RWPE2 (cell line): Measurements from ENCODE around the gene SAC3D1.

Experiments used
- ATAC-seq: fragments of 200-7000 bp; cut with Tn5 transposase; 3 replicates; pipeline ENCODE4 v1.9.1; 2021; ENCODE audit warnings: low read depth
- DNase-seq: peaks from one replicate; pipeline ENCODE4 v3.0.0-alpha.2; 2020; ENCODE audit warnings: low spot score
- H3K27ac ChIP-seq: fragments of 450-650 bp; 2 replicates; pipeline ENCODE4 v1.5.1; 2017; ENCODE audit warnings: mild to moderate bottlenecking; ENCODE audit not compliant: poor library complexity, severe bottlenecking
- H3K27me3 ChIP-seq: fragments of 250-450 bp; sonication (Bioruptor Pico); 2 replicates; pipeline ENCODE4 v1.5.1; 2021; ENCODE audit warnings: mild to moderate bottlenecking, moderate library complexity; ENCODE audit not compliant: insufficient read depth, poor library complexity, severe bottlenecking
- H3K36me3 ChIP-seq: fragments of 250-450 bp; sonication (Bioruptor Pico); 2 replicates; pipeline ENCODE4 v1.5.1; 2020; ENCODE audit warnings: low read depth, mild to moderate bottlenecking, moderate library complexity
- H3K4me1 ChIP-seq: fragments of 250-450 bp; sonication (Bioruptor Pico); 2 replicates; pipeline ENCODE4 v1.5.1; 2021; ENCODE audit warnings: mild to moderate bottlenecking, moderate library complexity; ENCODE audit not compliant: insufficient read depth, poor library complexity, severe bottlenecking
- H3K4me3 ChIP-seq: fragments of 250-450 bp; sonication (Bioruptor Pico); 2 replicates; pipeline ENCODE4 v1.5.1; 2021; ENCODE audit warnings: mild to moderate bottlenecking, moderate library complexity; ENCODE audit not compliant: severe bottlenecking
- H3K9me3 ChIP-seq: fragments of 250-450 bp; sonication (Bioruptor Pico); 2 replicates; pipeline ENCODE4 v1.5.1; 2021; ENCODE audit warnings: mild to moderate bottlenecking, moderate library complexity; ENCODE audit not compliant: severe bottlenecking
- CTCF ChIP-seq: fragments of 450-650 bp; IDR thresholded peaks from one replicate; pipeline ENCODE4 v1.5.1; 2017; ENCODE audit warnings: mild to moderate bottlenecking, moderate library complexity; ENCODE audit not compliant: poor library complexity, severe bottlenecking

Gene SAC3D1

GRCh38 chr11:65043881-65044501 lies 3.0 kb downstream of the SAC3D1 start:
- Histone ChIP-seq H3K27me3 (no peaks in the 10 kb centered on the region), H3K9me3 (no peaks in the 10 kb centered on the region), H3K27ac (peak overlapping the region; percentile 20), H3K4me1 (peaks cover 17% of the 10 kb centered on the region), H3K36me3 (peaks cover 22% of the 10 kb centered on the region; the same call in 1 of the 2 replicates), H3K4me3 (no peak overlapping the region)
- ATAC-seq (no peak), DNase-seq (no peak)
- TF ChIP-seq CTCF = no peak

- ATAC-seq (no peak), DNase-seq (no peak)
- H3K4me1 ChIP-seq = peaks cover 17% of the 10 kb centered on the region
Measured at GRCh38 chr11:65045061-65045460, 4.1 kb downstream of the SAC3D1 start.

GRCh38 chr11:65045728-65046127 lies 4.7 kb downstream of the SAC3D1 start:
- Histone ChIP-seq H3K27me3 (no peaks in the 10 kb centered on the region), H3K27ac (no peak overlapping the region), H3K4me1 (peaks cover 12% of the 10 kb centered on the region), H3K4me3 (no peak overlapping the region), H3K9me3 (no peaks in the 10 kb centered on the region), H3K36me3 (peaks cover 22% of the 10 kb centered on the region; the same call in 1 of the 2 replicates)
- DNase-seq (no peak), ATAC-seq (no peak)
- TF ChIP-seq CTCF = no peak

More at GRCh38 chr11:65045061-65045460, 4.1 kb downstream of the SAC3D1 start:
- H3K4me3 ChIP-seq = no peak overlapping the region
- TF ChIP-seq CTCF = no peak
- no peaks in the 10 kb centered on the region for H3K27me3 ChIP-seq
- peaks cover 22% of the 10 kb centered on the region; the same call in 1 of the 2 replicates for H3K36me3 ChIP-seq
- H3K9me3 ChIP-seq = no peaks in the 10 kb centered on the region
- H3K27ac ChIP-seq = no peak overlapping the region

GRCh38 chr11:65047581-65048422 lies 6.8 kb downstream of the SAC3D1 start:
- no peak for DNase-seq
- H3K27me3 ChIP-seq = no peaks in the 10 kb centered on the region

More at GRCh38 chr11:65047581-65048422, 6.8 kb downstream of the SAC3D1 start:
- Histone ChIP-seq H3K4me1 (peaks cover 5% of the 10 kb centered on the region), H3K9me3 (no peaks in the 10 kb centered on the region), H3K27ac (no peak overlapping the region), H3K36me3 (peaks cover 14% of the 10 kb centered on the region; the same call in 1 of the 2 replicates), H3K4me3 (no peak overlapping the region)
- ATAC-seq = no peak
- no peak for TF ChIP-seq CTCF
